Spleen (tissue), 13 donors: Measurements from ENCODE around the gene PCNX4. TPM values are rescaled to one million over a fixed set of nuclear protein-coding genes. Genes with fewer than 3 reads are reported as not detected.
"Not testable (repeated sequence)": the region's sequence is repeated elsewhere in the genome, so short reads cannot be mapped to it uniquely, and the experiment has no call there.

Source experiments
- DNase-seq: peaks from one replicate; pipeline ENCODE4 v3.0.0-alpha.2; 2020
- H3K27ac ChIP-seq, 8 donors: fragments of 200-600 bp; sonication (generic) in 7 of 8; 1 replicate in 4 of 8; 2 replicates in 4 of 8; pipeline versions ENCODE4 v1.5.0 to v1.8.0; 2016 to 2021; ENCODE audit warnings: inconsistent platforms in 4 of 8, mild to moderate bottlenecking in 4 of 8, moderate library complexity in 1 of 8
- H3K27me3 ChIP-seq, 7 donors: fragments of 200-600 bp; sonication (generic) in 6 of 7; replicated peaks in 1 of 7; 1 replicate in 4 of 7; 2 replicates in 3 of 7; pipeline versions ENCODE4 v1.5.0 to v1.8.0; 2016 to 2021; ENCODE audit warnings: inconsistent platforms in 3 of 7, mild to moderate bottlenecking in 1 of 7
- H3K36me3 ChIP-seq, 6 donors: fragments of 200-600 bp; sonication (generic) in 5 of 6; 1 replicate in 4 of 6; 2 replicates in 2 of 6; pipeline versions ENCODE4 v1.5.0 to v1.8.0; 2016 to 2021; ENCODE audit warnings: inconsistent platforms in 2 of 6
- H3K4me1 ChIP-seq, 6 donors: fragments of 200-600 bp; sonication (generic) in 5 of 6; 1 replicate in 3 of 6; 2 replicates in 3 of 6; pipeline versions ENCODE4 v1.5.0 to v1.8.0; 2016 to 2021; ENCODE audit warnings: inconsistent platforms in 3 of 6
- H3K4me3 ChIP-seq, 8 donors: fragments of 200-600 bp; sonication (generic) in 7 of 8; 1 replicate in 4 of 8; 2 replicates in 4 of 8; pipeline versions ENCODE4 v1.5.0 to v1.8.0; 2016 to 2021; ENCODE audit warnings: inconsistent platforms in 4 of 8, mild to moderate bottlenecking in 4 of 8, moderate library complexity in 2 of 8
- H3K9me3 ChIP-seq, 8 donors: fragments of 200-600 bp; sonication (generic) in 7 of 8; 1 replicate in 4 of 8; 2 replicates in 4 of 8; pipeline versions ENCODE4 v1.5.0 to v1.8.0; 2016 to 2021; ENCODE audit warnings: inconsistent platforms in 4 of 8
- POLR2A ChIP-seq, 3 donors: fragments of 450-650 bp; IDR thresholded peaks; one replicate each; pipeline ENCODE4 v1.5.1; 2017; ENCODE audit warnings: antibody characterized with exemption in 3 of 3, mild to moderate bottlenecking in 1 of 3
- POLR2AphosphoS5 ChIP-seq, 3 donors: sonication (generic); formaldehyde crosslinking; IDR thresholded peaks; one replicate each; pipeline ENCODE4 v1.5.1; 2017; ENCODE audit warnings: antibody characterized with exemption in 3 of 3
- whole genome bisulfite sequencing, 5 donors: extraction: QIAGEN DNeasy Blood & Tissue Kit in 3 of 5; methylation state at CpG; one replicate each; pipeline versions ENCODE4 v1.1.5 to v1.1.7; 2013 to 2018; 5-methylcytosine and 5-hydroxymethylcytosine counted together
- intact Hi-C: fragments of 100-400 bp; cut with DNase I; formaldehyde crosslinking; loops from one replicate; pipeline ENCODE4 v1.15.0; 2023; ENCODE audit warnings: low total_unique reads
- long read RNA-seq, 2 donors: transcript quantifications; one replicate each; lab custom pipeline, GENCODE V29; 2026
- polyA plus RNA-seq, 3 donors: library from polyadenylated mRNA; stranded (reverse); fragments of 200-250 nt; gene quantifications; one replicate each; pipeline ENCODE4 v1.2.1, GENCODE V29; 2013
- total RNA-seq, 7 donors: library from RNA; depleted of rRNA in 3 of 7; stranded (reverse); fragments of >200 nt in 3 of 7; fragmentation: NEBNext Ultra II Directional in 4 of 7; extraction: Animal tissue kit (Norgen Biotek cat#: 25700) in 4 of 7; gene quantifications; one replicate each; pipeline versions ENCODE4 v1.1.0 to v1.2.1, GENCODE V29; 2016 to 2021
- TF ChIP-seq, protein P1 (sequence below), 11 experiments: fragments of 200-600 bp in 7 of 11; fragments of 450-650 bp in 4 of 11; sonication (generic) in 4 of 11; IDR thresholded peaks in 8 of 11; conservative IDR thresholded peaks in 3 of 11; 1 replicate in 7 of 11; 2 replicates in 4 of 11; pipeline versions ENCODE4 v1.4.0 to v1.8.0; 2016 to 2021; ENCODE audit warnings: antibody characterized with exemption in 11 of 11, inconsistent platforms in 4 of 11, mild to moderate bottlenecking in 1 of 11
- donor health status: healthy with polysubstance abuse.
- donor health status: DM: no; HTN: no; CAD: no; lungs with moderate emphysema.
- donor health status: DM: no; HTN: no; CAD: no.
- donor health status: Bipolar disorder and iron deficiency.
- donor health status: healthy.
- donor health status: DM: no; HTN: no; CAD: no.
- donor health status: DM: yes; HTN: yes; CAD: no.

PCNX4 gene
- total RNA-seq: 100 to 1,000 TPM in 1 of 7 donors, 10 to 100 TPM in 6; 40.2 to 102 (median 51.9) TPM
- polyA plus RNA-seq: 10 to 100 TPM; 11.5 to 12.7 (median 12.2) TPM
- long read RNA-seq, donor 1, full-length matches to known transcripts: 6 of 6 reads
- long read RNA-seq, donor 1, partial matches to known transcripts: 0 of 6 reads
- long read RNA-seq, donor 1, other reads (novel, unspliced or antisense): 0 of 6 reads
- long read RNA-seq, donor 2, full-length matches to known transcripts: 6 of 11 reads
- long read RNA-seq, donor 2, partial matches to known transcripts: 5 of 11 reads
- long read RNA-seq, donor 2, other reads (novel, unspliced or antisense): 0 of 11 reads

GRCh38 chr14:60091550-60092525 is at the start of gene PCNX4:
TSS of gene PCNX4 (plus strand) at chr14:60091923. CDS start at chr14:60107639, 15,716 bp downstream.
- H3K4me1 ChIP-seq: peaks cover 18 to 46% (median 37%) of the 10 kb centered on the region in 6 donors
- H3K9me3 ChIP-seq: no peaks in the 10 kb centered on the region
- peak; percentile 99 for DNase-seq
- 0% methylated on average over 63 to 88 of the region's 88 CpGs for WGBS, 5 donors
- peak within 1 kb of the TSS; percentile 57 to 84 (median 64) for H3K4me3 ChIP-seq
- TF ChIP-seq POLR2A (IDR thresholded peaks at IDR 0.05) (peak; percentile 65 to 91 (median 71)), POLR2AphosphoS5 (IDR thresholded peaks at IDR 0.05) (peak; percentile 98 to 99 (median 98))
- TF ChIP-seq, protein P1, sequence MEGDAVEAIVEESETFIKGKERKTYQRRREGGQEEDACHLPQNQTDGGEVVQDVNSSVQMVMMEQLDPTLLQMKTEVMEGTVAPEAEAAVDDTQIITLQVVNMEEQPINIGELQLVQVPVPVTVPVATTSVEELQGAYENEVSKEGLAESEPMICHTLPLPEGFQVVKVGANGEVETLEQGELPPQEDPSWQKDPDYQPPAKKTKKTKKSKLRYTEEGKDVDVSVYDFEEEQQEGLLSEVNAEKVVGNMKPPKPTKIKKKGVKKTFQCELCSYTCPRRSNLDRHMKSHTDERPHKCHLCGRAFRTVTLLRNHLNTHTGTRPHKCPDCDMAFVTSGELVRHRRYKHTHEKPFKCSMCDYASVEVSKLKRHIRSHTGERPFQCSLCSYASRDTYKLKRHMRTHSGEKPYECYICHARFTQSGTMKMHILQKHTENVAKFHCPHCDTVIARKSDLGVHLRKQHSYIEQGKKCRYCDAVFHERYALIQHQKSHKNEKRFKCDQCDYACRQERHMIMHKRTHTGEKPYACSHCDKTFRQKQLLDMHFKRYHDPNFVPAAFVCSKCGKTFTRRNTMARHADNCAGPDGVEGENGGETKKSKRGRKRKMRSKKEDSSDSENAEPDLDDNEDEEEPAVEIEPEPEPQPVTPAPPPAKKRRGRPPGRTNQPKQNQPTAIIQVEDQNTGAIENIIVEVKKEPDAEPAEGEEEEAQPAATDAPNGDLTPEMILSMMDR (IDR thresholded peaks at IDR 0.05 in 8 of 11, conservative IDR thresholded peaks at IDR 0.05 in 3 of 11): peak in 5 of 11 experiments; percentile 15 to 34 (median 19)
- no peaks in the 10 kb centered on the region for H3K36me3 ChIP-seq
- intact Hi-C loops: loop anchor here (5.0 to 10.0 kb wide), 2 partner anchors 70 to 607 kb away; partner anchors contain the start of genes JKAMP and L3HYPDH
- H3K27ac ChIP-seq: peak within 1 kb of the TSS; percentile 94 to 99 (median 97)
- no peaks in the 10 kb centered on the region for H3K27me3 ChIP-seq

- H3K36me3 ChIP-seq, DNase-seq, H3K27me3 ChIP-seq, H3K4me1 ChIP-seq, H3K4me3 ChIP-seq, H3K27ac ChIP-seq, intact Hi-C loops: not testable (repeated sequence)
- H3K9me3 ChIP-seq: peaks cover 0 to 26% (median 14%) of the 10 kb centered on the region in 8 donors
- 38 to 66% (median 57%) methylated on average over 1 of the region's 1 CpG for WGBS, 5 donors
These were observed 43.7 kb upstream of the PCNX4 start for GRCh38 chr14:60047976-60048375.

- intact Hi-C loops: no loop called here
- WGBS, 5 donors: 27 to 51% (median 41%) methylated on average over 3 of the region's 3 CpGs
- no peaks in the 10 kb centered on the region for H3K36me3 ChIP-seq
- H3K4me3 ChIP-seq: no peak overlapping the region
- DNase-seq: no peak
- H3K4me1 ChIP-seq: peaks cover 0 to 9% (median 0%) of the 10 kb centered on the region in 6 donors
- no peaks in the 10 kb centered on the region for H3K9me3 ChIP-seq
- peaks cover 0 to 5% (median 0%) of the 10 kb centered on the region in 7 donors for H3K27me3 ChIP-seq
- H3K27ac ChIP-seq: no peak overlapping the region
- TF ChIP-seq POLR2A (IDR thresholded peaks at IDR 0.05): no peak
- TF ChIP-seq, protein P1 (IDR thresholded peaks at IDR 0.05 in 8 of 11, conservative IDR thresholded peaks at IDR 0.05 in 3 of 11): no peak
- TF ChIP-seq POLR2AphosphoS5 (IDR thresholded peaks at IDR 0.05): no peak
These were observed 40.0 kb upstream of the PCNX4 start for GRCh38 chr14:60051721-60052221.

DNA sequence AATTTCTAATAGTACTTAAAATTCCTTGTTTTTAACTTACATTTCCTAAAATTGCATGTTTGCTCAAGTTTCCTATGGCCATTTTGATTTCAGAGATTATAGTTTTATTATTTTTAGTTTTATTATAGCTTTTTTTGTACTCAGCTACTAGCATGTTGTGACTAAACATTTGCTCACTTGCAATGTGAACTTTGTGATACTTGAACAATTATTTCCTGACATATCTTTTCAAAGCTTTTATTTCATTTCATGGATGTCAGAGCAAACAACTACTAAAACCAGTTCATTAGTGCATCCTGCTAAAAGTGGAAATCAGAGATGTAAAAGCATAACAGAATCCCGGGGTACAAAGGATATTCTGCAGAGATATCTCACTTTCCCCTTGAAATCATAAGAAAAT is 33.6 kb upstream of the PCNX4 start:
- 59 to 80% (median 77%) methylated on average over 1 of the region's 1 CpG for WGBS, 5 donors
- H3K27ac ChIP-seq: no peak overlapping the region
- TF ChIP-seq POLR2AphosphoS5 (IDR thresholded peaks at IDR 0.05): no peak
- TF ChIP-seq POLR2A (IDR thresholded peaks at IDR 0.05): no peak
- TF ChIP-seq, protein P1 (IDR thresholded peaks at IDR 0.05 in 8 of 11, conservative IDR thresholded peaks at IDR 0.05 in 3 of 11): no peak
- H3K27me3 ChIP-seq: peaks cover 0 to 8% (median 0%) of the 10 kb centered on the region in 7 donors
- H3K4me3 ChIP-seq: no peak overlapping the region
- intact Hi-C loops: no loop called here
- H3K9me3 ChIP-seq: no peaks in the 10 kb centered on the region
- H3K36me3 ChIP-seq: no peaks in the 10 kb centered on the region
- H3K4me1 ChIP-seq: no peaks in the 10 kb centered on the region
- DNase-seq: no peak
